ENCODE measurements around the gene SLC29A4.

DNA sequence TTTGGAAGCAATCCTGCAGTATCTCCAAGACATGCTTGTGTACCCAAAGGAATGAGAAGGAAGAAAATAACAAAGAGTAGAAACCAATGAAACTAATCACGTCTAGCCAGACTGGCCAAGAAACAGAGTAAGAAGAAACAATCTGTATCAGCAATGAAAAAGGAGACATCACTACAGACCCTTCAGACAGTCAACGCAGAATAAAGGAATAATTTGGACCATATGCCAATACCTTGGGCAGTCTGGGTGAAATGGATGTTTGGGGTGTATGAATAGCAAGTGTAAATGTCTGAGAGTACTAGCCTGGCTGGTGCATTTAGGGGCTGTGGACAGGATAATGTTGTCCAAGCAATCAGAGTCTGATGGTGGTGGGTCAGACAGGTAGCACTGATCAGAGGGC lies 61.1 kb downstream of the SLC29A4 start:
- TF ChIP-seq, protein P1, sequence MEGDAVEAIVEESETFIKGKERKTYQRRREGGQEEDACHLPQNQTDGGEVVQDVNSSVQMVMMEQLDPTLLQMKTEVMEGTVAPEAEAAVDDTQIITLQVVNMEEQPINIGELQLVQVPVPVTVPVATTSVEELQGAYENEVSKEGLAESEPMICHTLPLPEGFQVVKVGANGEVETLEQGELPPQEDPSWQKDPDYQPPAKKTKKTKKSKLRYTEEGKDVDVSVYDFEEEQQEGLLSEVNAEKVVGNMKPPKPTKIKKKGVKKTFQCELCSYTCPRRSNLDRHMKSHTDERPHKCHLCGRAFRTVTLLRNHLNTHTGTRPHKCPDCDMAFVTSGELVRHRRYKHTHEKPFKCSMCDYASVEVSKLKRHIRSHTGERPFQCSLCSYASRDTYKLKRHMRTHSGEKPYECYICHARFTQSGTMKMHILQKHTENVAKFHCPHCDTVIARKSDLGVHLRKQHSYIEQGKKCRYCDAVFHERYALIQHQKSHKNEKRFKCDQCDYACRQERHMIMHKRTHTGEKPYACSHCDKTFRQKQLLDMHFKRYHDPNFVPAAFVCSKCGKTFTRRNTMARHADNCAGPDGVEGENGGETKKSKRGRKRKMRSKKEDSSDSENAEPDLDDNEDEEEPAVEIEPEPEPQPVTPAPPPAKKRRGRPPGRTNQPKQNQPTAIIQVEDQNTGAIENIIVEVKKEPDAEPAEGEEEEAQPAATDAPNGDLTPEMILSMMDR (IDR thresholded peaks at IDR 0.05 in 2 of 3, conservative IDR thresholded peaks at IDR 0.05 in 1 of 3; ENCODE audit: borderline replicate concordance in 1 of 3, insufficient read depth in 1 of 3, low read depth in 2 of 3, low read length in 2 of 3), result no peak
- TF ChIP-seq POLR2A (IDR thresholded peaks at IDR 0.05; ENCODE audit: borderline replicate concordance, extremely low read depth, insufficient read depth, insufficient read length), result no peak
- TF ChIP-seq EZH2 (IDR thresholded peaks at IDR 0.05), result no peak
- TF ChIP-seq, protein P2, sequence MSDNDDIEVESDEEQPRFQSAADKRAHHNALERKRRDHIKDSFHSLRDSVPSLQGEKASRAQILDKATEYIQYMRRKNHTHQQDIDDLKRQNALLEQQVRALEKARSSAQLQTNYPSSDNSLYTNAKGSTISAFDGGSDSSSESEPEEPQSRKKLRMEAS (IDR thresholded peaks at IDR 0.05), result no peak
- no peak for TF ChIP-seq EZH2phosphoT487 (IDR thresholded peaks at IDR 0.05; ENCODE audit: borderline replicate concordance)
- TF ChIP-seq, protein P3, sequence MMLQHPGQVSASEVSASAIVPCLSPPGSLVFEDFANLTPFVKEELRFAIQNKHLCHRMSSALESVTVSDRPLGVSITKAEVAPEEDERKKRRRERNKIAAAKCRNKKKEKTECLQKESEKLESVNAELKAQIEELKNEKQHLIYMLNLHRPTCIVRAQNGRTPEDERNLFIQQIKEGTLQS (IDR thresholded peaks at IDR 0.05), result no peak
- no peak for TF ChIP-seq SP1 (IDR thresholded peaks at IDR 0.05; ENCODE audit: low read depth)
- no peak for TF ChIP-seq CEBPB (IDR thresholded peaks at IDR 0.05; ENCODE audit: low read depth)
